ENCODE results near the gene TRIM29. TPM values are rescaled to one million over a fixed set of nuclear protein-coding genes. Genes with fewer than 3 reads are reported as not detected.

TRIM29 gene
- total RNA-seq, 1 donor, result not detected

GRCh38 chr11:120097721-120098385 is 40.1 kb downstream of the TRIM29 start:
- DNase-seq (ENCODE audit: low read depth), result no peak
- H3K4me3 ChIP-seq (ENCODE audit: low read depth, low read length), result no peak overlapping the region
- no peak for TF ChIP-seq CTCF (IDR thresholded peaks at IDR 0.05; ENCODE audit: insufficient read depth, low read length)

GRCh38 chr11:120096369-120097191 is 41.3 kb downstream of the TRIM29 start:
- H3K4me3 ChIP-seq (ENCODE audit: low read depth, low read length), result no peak overlapping the region
- TF ChIP-seq CTCF (IDR thresholded peaks at IDR 0.05; ENCODE audit: insufficient read depth, low read length), result no peak
- no peak for DNase-seq (ENCODE audit: low read depth)

- TF ChIP-seq CTCF (IDR thresholded peaks at IDR 0.05; ENCODE audit: insufficient read depth, low read length), result no peak
- DNase-seq (ENCODE audit: low read depth), result no peak
- H3K4me3 ChIP-seq (ENCODE audit: low read depth, low read length), result no peak overlapping the region
Measured at GRCh38 chr11:120095516-120095915, 42.4 kb downstream of the TRIM29 start.

- H3K4me3 ChIP-seq (ENCODE audit: low read depth, low read length), result no peak overlapping the region
- no peak for TF ChIP-seq CTCF (IDR thresholded peaks at IDR 0.05; ENCODE audit: insufficient read depth, low read length)
- DNase-seq (ENCODE audit: low read depth), result peak; percentile 5
Measured at GRCh38 chr11:120091701-120092100, 46.2 kb downstream of the TRIM29 start.

GRCh38 chr11:120091121-120091520 is 46.8 kb downstream of the TRIM29 start:
- TF ChIP-seq CTCF (IDR thresholded peaks at IDR 0.05; ENCODE audit: insufficient read depth, low read length), result no peak
- peak; percentile 51 for DNase-seq (ENCODE audit: low read depth)
- H3K4me3 ChIP-seq (ENCODE audit: low read depth, low read length), result no peak overlapping the region

GRCh38 chr11:120090411-120090810 is 47.5 kb downstream of the TRIM29 start:
- no peak overlapping the region for H3K4me3 ChIP-seq (ENCODE audit: low read depth, low read length)
- TF ChIP-seq CTCF (IDR thresholded peaks at IDR 0.05; ENCODE audit: insufficient read depth, low read length), result no peak
- no peak for DNase-seq (ENCODE audit: low read depth)
